NB4 (cell line): ENCODE data around the gene CASP6.

Source experiments
- DNase-seq: peaks from one replicate; pipeline ENCODE4 v3.0.0; 2010; ENCODE audit warnings: low read depth
- H3K4me3 ChIP-seq: one replicate; pipeline ENCODE4 v1.5.1; 2011; ENCODE audit warnings: mild to moderate bottlenecking, low read depth, low read length, moderate library complexity
- CTCF ChIP-seq: IDR thresholded peaks from one replicate; pipeline ENCODE4 v1.5.1; 2012; ENCODE audit warnings: low read depth, low read length
- MYC ChIP-seq: IDR thresholded peaks from 2 replicates; pipeline ENCODE4 v1.6.1; 2011; ENCODE audit warnings: low read depth, low read length
- POLR2A ChIP-seq: IDR thresholded peaks from 2 replicates; pipeline ENCODE4 v1.6.1; 2011; ENCODE audit warnings: mild to moderate bottlenecking; ENCODE audit not compliant: insufficient read length; ENCODE audit errors: extremely low read depth
- TF ChIP-seq, protein P1 (sequence below): IDR thresholded peaks from 2 replicates; pipeline ENCODE4 v1.6.1; 2011; ENCODE audit warnings: low read depth, low read length

The CASP6 gene

GRCh38 chr4:109675843-109676242 lies 27.4 kb downstream of the CASP6 start:
- TF ChIP-seq, protein P1, sequence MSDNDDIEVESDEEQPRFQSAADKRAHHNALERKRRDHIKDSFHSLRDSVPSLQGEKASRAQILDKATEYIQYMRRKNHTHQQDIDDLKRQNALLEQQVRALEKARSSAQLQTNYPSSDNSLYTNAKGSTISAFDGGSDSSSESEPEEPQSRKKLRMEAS: no peak
- TF ChIP-seq CTCF (no peak), POLR2A (no peak), MYC (no peak)
- DNase-seq: no peak
- no peak overlapping the region for H3K4me3 ChIP-seq

- no peak for DNase-seq
- no peak overlapping the region for H3K4me3 ChIP-seq
- TF ChIP-seq POLR2A: no peak
- TF ChIP-seq, protein P1: no peak
- TF ChIP-seq MYC: no peak
- no peak for TF ChIP-seq CTCF
These were observed 28.1 kb downstream of the CASP6 start for GRCh38 chr4:109675181-109675580.

- no peak for DNase-seq
- no peak overlapping the region for H3K4me3 ChIP-seq
- TF ChIP-seq CTCF (no peak), MYC (no peak), POLR2A (no peak)
- TF ChIP-seq, protein P1: no peak
These were observed 29.9 kb downstream of the CASP6 start for GRCh38 chr4:109673303-109673702.

- no peak for DNase-seq
- H3K4me3 ChIP-seq: no peak overlapping the region
- TF ChIP-seq, protein P1: no peak
- TF ChIP-seq POLR2A: no peak
- TF ChIP-seq MYC: no peak
These were observed 30.9 kb downstream of the CASP6 start for GRCh38 chr4:109672169-109672930.

- H3K4me3 ChIP-seq: no peak overlapping the region
- no peak for TF ChIP-seq MYC
- TF ChIP-seq POLR2A: no peak
- TF ChIP-seq, protein P1: no peak
- no peak for TF ChIP-seq CTCF
- DNase-seq: no peak
These were observed 31.9 kb downstream of the CASP6 start for GRCh38 chr4:109671350-109671749.

- no peak for DNase-seq
- TF ChIP-seq, protein P1: no peak
- no peak for TF ChIP-seq CTCF
- no peak for TF ChIP-seq MYC
- no peak for TF ChIP-seq POLR2A
- H3K4me3 ChIP-seq: no peak overlapping the region
These were observed 37.3 kb downstream of the CASP6 start for GRCh38 chr4:109665783-109666485.
